ENCODE results near the gene LSM14B. TPM values are rescaled to one million over a fixed set of nuclear protein-coding genes. Genes with fewer than 3 reads are reported as not detected.

The LSM14B gene
- 26.2 and 30.7 TPM in 2 replicates for polyA plus RNA-seq (2011; rRNA removed)
- polyA minus RNA-seq (2011; rRNA and poly(A)+ RNA removed), result 22.7 and 29.6 TPM in 2 replicates

- Histone ChIP-seq H3K9me3 (ENCODE audit: control insufficient read depth, insufficient read depth, low read length) (peaks cover 5% of the 10 kb centered on the region; the same call in 1 of the 2 replicates), H3K27me3 (ENCODE audit: control insufficient read depth, insufficient read depth, low read length) (peaks cover 17% of the 10 kb centered on the region), H3K27ac (ENCODE audit: low read depth, low read length) (peak within 1 kb of the TSS; percentile 89), H3K4me3 (ENCODE audit: low read depth, low read length) (peak within 1 kb of the TSS; percentile 82)
- no peak for TF ChIP-seq CTCF (IDR thresholded peaks at IDR 0.05; ENCODE audit: low read depth, low read length)
- peak; percentile 87 for DNase-seq (ENCODE audit: low read depth, low spot score)
- ChIA-PET CTCF (interaction anchor here (0.7 to 1.2 kb wide), 2 partner anchors 96 to 112 kb away, joined by 3 read pairs; no protein-coding TSS in a partner anchor), POLR2A (interaction anchor here (0.6 to 2.7 kb wide), 10 partner anchors 13 to 323 kb away, joined by 3 to 27 read pairs (median 4); partner anchors contain the start of gene TAF4)
Measured at GRCh38 chr20:62121776-62122653, at the start of gene LSM14B. TSS of gene LSM14B (plus strand) at chr20:62122475. CDS start at chr20:62122667, 192 bp downstream.

DNA sequence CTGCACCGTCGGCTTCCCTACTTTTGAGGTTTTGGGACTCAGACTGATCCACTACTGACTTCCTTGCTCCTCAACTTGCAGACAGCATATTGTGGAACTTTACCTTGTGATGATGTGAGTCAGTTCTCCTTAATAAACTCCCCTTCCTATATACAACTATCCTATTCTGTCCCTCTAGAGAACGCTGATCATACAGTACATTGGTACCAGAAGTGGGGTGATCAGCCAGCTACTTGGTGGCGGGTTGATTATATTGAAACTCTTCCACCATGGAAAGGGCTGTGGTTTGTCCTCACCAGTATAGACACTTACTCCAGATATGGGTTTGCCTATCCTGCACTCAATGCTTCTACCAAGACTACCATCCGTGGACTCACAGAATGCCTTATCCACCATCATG lies 49.0 kb upstream of the LSM14B start:
- no peak overlapping the region for H3K27ac ChIP-seq (ENCODE audit: low read depth, low read length)
- no peak for DNase-seq (ENCODE audit: low read depth, low spot score)
- H3K27me3 ChIP-seq (ENCODE audit: control insufficient read depth, insufficient read depth, low read length), result no peaks in the 10 kb centered on the region
- peaks cover 30% of the 10 kb centered on the region for H3K9me3 ChIP-seq (ENCODE audit: control insufficient read depth, insufficient read depth, low read length)
- TF ChIP-seq CTCF (IDR thresholded peaks at IDR 0.05; ENCODE audit: low read depth, low read length), result no peak
- H3K4me3 ChIP-seq (ENCODE audit: low read depth, low read length), result no peak overlapping the region
- ChIA-PET CTCF (no interaction called here), POLR2A (interaction anchor here (1.5 kb wide), 1 partner anchor 49 kb away, joined by 3 read pairs; the partner anchor contains the start of gene LSM14B)

GRCh38 chr20:62079166-62079565 lies 43.1 kb upstream of the LSM14B start:
- no peak for TF ChIP-seq CTCF (IDR thresholded peaks at IDR 0.05; ENCODE audit: low read depth, low read length)
- peaks cover 6% of the 10 kb centered on the region for H3K27me3 ChIP-seq (ENCODE audit: control insufficient read depth, insufficient read depth, low read length)
- H3K9me3 ChIP-seq (ENCODE audit: control insufficient read depth, insufficient read depth, low read length), result peaks cover 37% of the 10 kb centered on the region
- DNase-seq (ENCODE audit: low read depth, low spot score), result no peak
- CTCF ChIA-PET, result no interaction called here
- POLR2A ChIA-PET, result no interaction called here
- H3K27ac ChIP-seq (ENCODE audit: low read depth, low read length), result no peak overlapping the region
- no peak overlapping the region for H3K4me3 ChIP-seq (ENCODE audit: low read depth, low read length)

GRCh38 chr20:62080249-62080990 lies 41.9 kb upstream of the LSM14B start:
- peaks cover 6% of the 10 kb centered on the region for H3K27me3 ChIP-seq (ENCODE audit: control insufficient read depth, insufficient read depth, low read length)
- no peak overlapping the region for H3K4me3 ChIP-seq (ENCODE audit: low read depth, low read length)
- no peak for TF ChIP-seq CTCF (IDR thresholded peaks at IDR 0.05; ENCODE audit: low read depth, low read length)
- peaks cover 29% of the 10 kb centered on the region for H3K9me3 ChIP-seq (ENCODE audit: control insufficient read depth, insufficient read depth, low read length)
- H3K27ac ChIP-seq (ENCODE audit: low read depth, low read length), result no peak overlapping the region
- CTCF ChIA-PET, result interaction anchor here (0.6 kb wide), 1 partner anchor 955 kb away, joined by 4 read pairs; no protein-coding TSS in a partner anchor
- DNase-seq (ENCODE audit: low read depth, low spot score), result no peak
- POLR2A ChIA-PET, result no interaction called here
